Kidney capillary endothelial cell (primary cell): ENCODE measurements around the gene SHH.

Experiments used
- DNase-seq: peaks from one replicate; pipeline ENCODE4 v3.0.0-alpha.2; 2018; ENCODE audit warnings: low spot score

The SHH gene

GRCh38 chr7:155806096-155806871, 6.0 kb downstream of the SHH start:
- no peak for DNase-seq

GRCh38 chr7:155805826-155806095, 6.5 kb downstream of the SHH start:
- no peak for DNase-seq

- DNase-seq = peak; percentile 67
Measured at GRCh38 chr7:155804897-155805825, 7.1 kb downstream of the SHH start.

- no peak for DNase-seq
Measured at GRCh38 chr7:155804431-155804831, 7.8 kb downstream of the SHH start.

- DNase-seq = peak; percentile 90
Measured at GRCh38 chr7:155803418-155804376, 8.6 kb downstream of the SHH start.

GRCh38 chr7:155802906-155803417, 9.3 kb downstream of the SHH start:
- no peak for DNase-seq

- DNase-seq = no peak
Measured at GRCh38 chr7:155802291-155802690, 10.0 kb downstream of the SHH start.

- no peak for DNase-seq
Measured at GRCh38 chr7:155800741-155801267, 11.5 kb downstream of the SHH start.

GRCh38 chr7:155800301-155800700, 12.0 kb downstream of the SHH start:
- no peak for DNase-seq

- no peak for DNase-seq
Measured at GRCh38 chr7:155799514-155799913, 12.7 kb downstream of the SHH start.

GRCh38 chr7:155798673-155799439, 13.4 kb downstream of the SHH start:
- DNase-seq = no peak

- no peak for DNase-seq
Measured at GRCh38 chr7:155797262-155798250, 14.7 kb downstream of the SHH start.

- no peak for DNase-seq
Measured at GRCh38 chr7:155796381-155797261, 15.6 kb downstream of the SHH start.

GRCh38 chr7:155795951-155796350, 16.3 kb downstream of the SHH start:
- no peak for DNase-seq

GRCh38 chr7:155795401-155795800, 16.9 kb downstream of the SHH start:
- DNase-seq = no peak

GRCh38 chr7:155794196-155794595, 18.1 kb downstream of the SHH start:
- no peak for DNase-seq

- no peak for DNase-seq
Measured at GRCh38 chr7:155793720-155794119, 18.5 kb downstream of the SHH start.

GRCh38 chr7:155792999-155793560, 19.2 kb downstream of the SHH start:
- DNase-seq = no peak
